ENCODE results near the gene SYNDIG1. TPM values are rescaled to one million over a fixed set of nuclear protein-coding genes. Genes with fewer than 3 reads are reported as not detected.

The SYNDIG1 gene
- total and polyA plus RNA-seq, 2 donors (not counting 1 experiment from before 2014, with no cell fraction given), result not detected

GRCh38 chr20:24479595-24479994, 10.2 kb downstream of the SYNDIG1 start:
- ChIA-PET CTCF (no interaction called here), POLR2A (no interaction called here)
- H2AFZ ChIP-seq (ENCODE audit: insufficient read depth, low read depth, low read length, poor library complexity, severe bottlenecking), result no peak overlapping the region
- DNase-seq (no peak), ATAC-seq (ENCODE audit: low read depth) (no peak)
- Mint-ChIP-seq H3K27me3 (no peaks in the 10 kb centered on the region), H3K4me3 (no peak overlapping the region), H3K9me3 (ENCODE audit: insufficient read depth) (no peaks in the 10 kb centered on the region), H3K4me1 (no peaks in the 10 kb centered on the region), H3K27ac (no peak overlapping the region)
- H3K27ac ChIP-seq (ENCODE audit: low read length in 2 of 2), result no peak overlapping the region
- H3K4me2 ChIP-seq (replicated peaks; ENCODE audit: low read depth, low read length, poor library complexity, severe bottlenecking), result no peak overlapping the region
- no peaks in the 10 kb centered on the region for H3K4me1 ChIP-seq (ENCODE audit: control insufficient read depth in 2 of 2, insufficient read depth in 2 of 2, low read length in 2 of 2)
- no peak overlapping the region for H3K4me3 ChIP-seq (ENCODE audit: control extremely low read depth in 1 of 5, extremely low read depth in 1 of 5, insufficient read depth in 1 of 5, low read depth in 2 of 5, low read length in 4 of 5)
- H4K20me1 ChIP-seq (ENCODE audit: control insufficient read depth, insufficient read depth, low read length, poor library complexity, severe bottlenecking), result no peaks in the 10 kb centered on the region
- TF ChIP-seq CTCF (IDR thresholded peaks at IDR 0.05), result no peak
- no peak for TF ChIP-seq EZH2 (IDR thresholded peaks at IDR 0.05; ENCODE audit: borderline replicate concordance, insufficient read depth, low read depth, low read length, poor library complexity, severe bottlenecking)
- 82% methylated on average over 4 of the region's 4 CpGs for WGBS (ENCODE audit: insufficient coverage)
- no peaks in the 10 kb centered on the region for H3K79me2 ChIP-seq (ENCODE audit: control insufficient read depth, insufficient read depth, low read length)
- H3K27me3 ChIP-seq (replicated peaks in 1 of 4; ENCODE audit: control extremely low read depth in 1 of 4, control insufficient read depth in 3 of 4, insufficient read depth in 4 of 4, low read length in 3 of 4), result peaks cover 0 to 2% (median under 1%) of the 10 kb centered on the region in 4 experiments
- no peak overlapping the region for H3K9ac ChIP-seq (ENCODE audit: low read length)
- peaks cover 0 to 5% (median 0%) of the 10 kb centered on the region in 3 donors for H3K9me3 ChIP-seq (ENCODE audit: control extremely low read depth in 1 of 3, control insufficient read depth in 2 of 3, insufficient read depth in 1 of 3, low read length in 2 of 3)
- intact Hi-C loops (cut with micrococcal nuclease), result no loop called here
- H3K36me3 ChIP-seq (replicated peaks in 1 of 2; ENCODE audit: control extremely low read depth in 1 of 2, control insufficient read depth in 1 of 2, extremely low read depth in 1 of 2, insufficient read depth in 2 of 2, low read length in 1 of 2), result no peaks in the 10 kb centered on the region

- ATAC-seq (ENCODE audit: low read depth) (no peak), DNase-seq (no peak)
- H3K27me3 ChIP-seq (replicated peaks in 1 of 4; ENCODE audit: control extremely low read depth in 1 of 4, control insufficient read depth in 3 of 4, insufficient read depth in 4 of 4, low read length in 3 of 4), result peaks cover 0 to 2% (median under 1%) of the 10 kb centered on the region in 4 experiments
- Mint-ChIP-seq H3K4me1 (no peaks in the 10 kb centered on the region), H3K4me3 (no peak overlapping the region), H3K27me3 (no peaks in the 10 kb centered on the region), H3K27ac (no peak overlapping the region), H3K9me3 (ENCODE audit: insufficient read depth) (no peaks in the 10 kb centered on the region)
- no peaks in the 10 kb centered on the region for H3K4me1 ChIP-seq (ENCODE audit: control insufficient read depth in 2 of 2, insufficient read depth in 2 of 2, low read length in 2 of 2)
- no peaks in the 10 kb centered on the region for H3K36me3 ChIP-seq (replicated peaks in 1 of 2; ENCODE audit: control extremely low read depth in 1 of 2, control insufficient read depth in 1 of 2, extremely low read depth in 1 of 2, insufficient read depth in 2 of 2, low read length in 1 of 2)
- H3K4me3 ChIP-seq (ENCODE audit: control extremely low read depth in 1 of 5, extremely low read depth in 1 of 5, insufficient read depth in 1 of 5, low read depth in 2 of 5, low read length in 4 of 5), result no peak overlapping the region
- intact Hi-C loops (cut with micrococcal nuclease), result no loop called here
- H2AFZ ChIP-seq (ENCODE audit: insufficient read depth, low read depth, low read length, poor library complexity, severe bottlenecking), result no peak overlapping the region
- WGBS (ENCODE audit: insufficient coverage), result 100% methylated on average over 1 of the region's 4 CpGs
- ChIA-PET CTCF (no interaction called here), POLR2A (no interaction called here)
- TF ChIP-seq EZH2 (IDR thresholded peaks at IDR 0.05; ENCODE audit: borderline replicate concordance, insufficient read depth, low read depth, low read length, poor library complexity, severe bottlenecking) (no peak), CTCF (IDR thresholded peaks at IDR 0.05) (no peak)
- no peak overlapping the region for H3K4me2 ChIP-seq (replicated peaks; ENCODE audit: low read depth, low read length, poor library complexity, severe bottlenecking)
- H3K9ac ChIP-seq (ENCODE audit: low read length), result no peak overlapping the region
- peaks cover 0 to 5% (median 0%) of the 10 kb centered on the region in 3 donors for H3K9me3 ChIP-seq (ENCODE audit: control extremely low read depth in 1 of 3, control insufficient read depth in 2 of 3, insufficient read depth in 1 of 3, low read length in 2 of 3)
- H3K79me2 ChIP-seq (ENCODE audit: control insufficient read depth, insufficient read depth, low read length), result no peaks in the 10 kb centered on the region
- no peak overlapping the region for H3K27ac ChIP-seq (ENCODE audit: low read length in 2 of 2)
- H4K20me1 ChIP-seq (ENCODE audit: control insufficient read depth, insufficient read depth, low read length, poor library complexity, severe bottlenecking), result no peaks in the 10 kb centered on the region
Measured at GRCh38 chr20:24480509-24480908, 11.1 kb downstream of the SYNDIG1 start.
